GM12878 (cell line): ENCODE data around the gene JCHAIN. TPM values are rescaled to one million over a fixed set of nuclear protein-coding genes. Genes with fewer than 3 reads are reported as not detected.
"Not testable (repeated sequence)": the region's sequence is repeated elsewhere in the genome, so short reads cannot be mapped to it uniquely, and the experiment has no call there.

ENCODE experiments used
- ATAC-seq: fragments of 200-7000 bp; cut with Tn5 transposase; 3 replicates; pipeline ENCODE4 v1.9.1; 2020; ENCODE audit warnings: mild to moderate bottlenecking, moderate library complexity
- BruUV-seq: library from RNA; stranded (reverse); fragments of 400-500 nt; replicated peaks from 2 replicates; lab custom pipeline; 2021; lab: Mats Ljungman, UMichigan
- CTCF ChIA-PET: fragments of 300-600 bp; sonication (Branson Sonifier 250); formaldehyde crosslinking; extraction: SDS; loops from one replicate; lab custom pipeline; 2021; ENCODE audit warnings: inconsistent platforms; lab: Yijun Ruan, JAX
- POLR2A ChIA-PET: fragments of 350-600 bp; formaldehyde crosslinking; extraction: SDS; loops from one replicate; lab custom pipeline; 2021; ENCODE audit warnings: inconsistent platforms; lab: Charles Lee
- RAD21 ChIA-PET: fragments of 300-600 bp; sonication (Branson Sonifier 250); formaldehyde crosslinking; loops from one replicate; lab custom pipeline; 2023; ENCODE audit warnings: antibody characterized with exemption; ENCODE audit not compliant: unreplicated experiment; lab: Charles Lee
- SMC1A ChIA-PET: fragments of 300-600 bp; sonication (Branson Sonifier 250); formaldehyde crosslinking; loops from one replicate; lab custom pipeline; 2023; ENCODE audit not compliant: unreplicated experiment, uncharacterized antibody; lab: Charles Lee
- DNase-seq: peaks from one replicate; pipeline ENCODE4 v3.0.0-alpha.2; 2011; ENCODE audit warnings: low read depth, low spot score
- FAIRE-seq: peaks from 3 replicates; lab custom pipeline; 2011; peaks lifted over from hg19 to GRCh38; lab: Jason Lieb, UNC
- H2AFZ ChIP-seq: 2 replicates; pipeline ENCODE4 v1.6.0; 2011; ENCODE audit warnings: low read depth, low read length, control low read depth; ENCODE audit not compliant: control insufficient read depth
- H3K27ac ChIP-seq: 2 replicates; pipeline ENCODE4 v1.5.1; 2011; ENCODE audit warnings: control low read depth; ENCODE audit not compliant: control insufficient read depth, insufficient read depth
- H3K27me3 ChIP-seq, 2 experiments: replicated peaks in 1 of 2; 2 replicates each; pipeline versions ENCODE4 v1.6.0 to v1.6.1; 2011; ENCODE audit warnings: low read length in 1 of 2; ENCODE audit not compliant: control insufficient read depth in 2 of 2, insufficient read depth in 2 of 2
- H3K36me3 ChIP-seq, 2 experiments: 2 replicates each; pipeline ENCODE4 v1.5.1; 2011; ENCODE audit warnings: low read length in 1 of 2; ENCODE audit not compliant: control insufficient read depth in 2 of 2, insufficient read depth in 2 of 2
- H3K4me1 ChIP-seq: 2 replicates; pipeline ENCODE4 v1.6.1; 2011; ENCODE audit warnings: mild to moderate bottlenecking, low read length, moderate library complexity, mixed read lengths; ENCODE audit not compliant: control insufficient read depth, insufficient read depth
- H3K4me2 ChIP-seq: 2 replicates; pipeline ENCODE4 v1.6.0; 2011; ENCODE audit warnings: control low read depth; ENCODE audit not compliant: control insufficient read depth, insufficient read depth
- H3K4me3 ChIP-seq: fragments of 200-600 bp; sonication (generic); 2 replicates; pipeline ENCODE4 v1.5.1; 2016
- H3K79me2 ChIP-seq: 2 replicates; pipeline ENCODE4 v1.6.0; 2011; ENCODE audit warnings: low read length; ENCODE audit not compliant: control insufficient read depth, insufficient read depth
- H3K9ac ChIP-seq: 2 replicates; pipeline ENCODE4 v1.8.0; 2011; ENCODE audit warnings: low read length, control low read depth, mixed read lengths; ENCODE audit not compliant: control insufficient read depth, insufficient read depth
- H3K9me3 ChIP-seq: replicated peaks from 3 replicates; pipeline ENCODE4 v1.5.1; 2011; ENCODE audit warnings: mild to moderate bottlenecking, low read length; ENCODE audit not compliant: control insufficient read depth, insufficient read depth
- H4K20me1 ChIP-seq: 2 replicates; pipeline ENCODE4 v1.6.0; 2011; ENCODE audit not compliant: control insufficient read depth, insufficient read depth
- ATF3 ChIP-seq: IDR thresholded peaks from 2 replicates; pipeline ENCODE4 v1.6.1; 2011; ENCODE audit warnings: low read depth, mild to moderate bottlenecking, low read length, moderate library complexity, borderline replicate concordance; ENCODE audit errors: extremely low read depth
- CBFB ChIP-seq: IDR thresholded peaks from 2 replicates; pipeline ENCODE4 v1.6.1; 2016; ENCODE audit warnings: antibody characterized with exemption, low read depth
- CTCF ChIP-seq, 3 experiments: IDR thresholded peaks in 2 of 3; conservative IDR thresholded peaks in 1 of 3; 2 replicates each; pipeline ENCODE4 v1.5.1; 2011; ENCODE audit warnings: low read depth in 3 of 3, low read length in 3 of 3, mild to moderate bottlenecking in 3 of 3, control low read depth in 2 of 3, moderate library complexity in 2 of 3, inconsistent platforms in 1 of 3, mixed read lengths in 1 of 3; ENCODE audit not compliant: control insufficient read depth in 2 of 3, insufficient read depth in 1 of 3; ENCODE audit errors: extremely low read depth in 1 of 3
- RAD21 ChIP-seq: IDR thresholded peaks from 2 replicates; pipeline ENCODE4 v1.6.1; 2011; ENCODE audit warnings: mild to moderate bottlenecking, low read depth, low read length, moderate library complexity; ENCODE audit not compliant: insufficient read depth
- RUNX3 ChIP-seq: IDR thresholded peaks from 2 replicates; pipeline ENCODE4 v1.6.1; 2012; ENCODE audit warnings: low read length, inconsistent platforms
- SMAD1 ChIP-seq: fragments of 450-650 bp; IDR thresholded peaks from 2 replicates; pipeline ENCODE4 v1.6.1; 2018; ENCODE audit warnings: mild to moderate bottlenecking, low read depth; ENCODE audit not compliant: partially characterized antibody
- SMC3 ChIP-seq: IDR thresholded peaks from 2 replicates; pipeline ENCODE4 v1.6.1; 2011; ENCODE audit warnings: low read length, improper control_type of control experiment, borderline replicate concordance
- SPI1 ChIP-seq: IDR thresholded peaks from 2 replicates; pipeline ENCODE4 v1.6.1; 2011; ENCODE audit warnings: low read depth, mild to moderate bottlenecking, low read length, moderate library complexity, borderline replicate concordance; ENCODE audit not compliant: insufficient read depth
- USF2 ChIP-seq: IDR thresholded peaks from 2 replicates; pipeline ENCODE4 v1.6.1; 2011; ENCODE audit warnings: low read depth, low read length, improper control_type of control experiment, borderline replicate concordance
- WGBS: methylation state at CpG from one replicate; pipeline ENCODE4 v1.1.6; 2016; ENCODE audit warnings: low lambda C conversion rate; ENCODE audit not compliant: insufficient replicate concordance, insufficient coverage; ENCODE audit errors: missing lambda C conversion rate; 5-methylcytosine and 5-hydroxymethylcytosine counted together
- in situ Hi-C: fragments of 300-500 bp; cut with MboI; formaldehyde crosslinking; loops from 9 replicates; pipeline ENCODE4 v1.14.3; 2018; ENCODE audit warnings: mixed read lengths
- intact Hi-C: fragments of 100-400 bp; cut with micrococcal nuclease; formaldehyde crosslinking; loops from one replicate; pipeline ENCODE4 v1.14.2; 2022; ENCODE audit not compliant: unreplicated experiment
- polyA plus RNA-seq, 11 experiments: library from polyadenylated mRNA; depleted of rRNA in 4 of 11; unstranded in 6 of 11; stranded (reverse) in 5 of 11; fragments of >200 nt; fragmentation: Nextera tagmentation in 4 of 11; fragmentation: Illumina TruSeq in 1 of 11; extraction: Ambion mirVana in 4 of 11; extraction: Trizol in 1 of 11; gene quantifications; 1 replicate in 1 of 11; 2 replicates in 10 of 11; pipeline versions ENCODE4 v1.2.1 to v1.2.3, GENCODE V29; 2011 to 2016; ENCODE audit warnings: inconsistent platforms in 2 of 11, missing spikeins in 2 of 11, low read depth in 1 of 11
- total RNA-seq, 4 experiments: library from RNA; depleted of rRNA in 3 of 4; stranded (reverse); fragments of >200 nt in 3 of 4; fragmentation: Illumina TruSeq in 1 of 4; extraction: Trizol in 1 of 4; gene quantifications; 2 replicates each; pipeline versions ENCODE4 v1.2.1 to v1.2.3, GENCODE V29; 2013 to 2021

JCHAIN gene
- total and polyA plus RNA-seq, 10 of the 15 experiments (the other 5 are each of a cell fraction or from before 2014, with no cell fraction given) = 188 to 1,045 (median 486) TPM

GRCh38 chr4:70651864-70652506, 14.3 kb downstream of the JCHAIN start:
- FAIRE-seq = peak; percentile 81
- peak; percentile 68 for ATAC-seq
- no peaks in the 10 kb centered on the region for H3K9me3 ChIP-seq
- H3K79me2 ChIP-seq = no peaks in the 10 kb centered on the region
- 0 out of 4 replicates have a peak, but pooled peaks cover 0 to 3% of the 10 kb centered on the region in 2 experiments for H3K36me3 ChIP-seq
- no peak for TF ChIP-seq ATF3
- peak; percentile 72 for TF ChIP-seq RAD21
- TF ChIP-seq CBFB = no peak
- TF ChIP-seq SPI1 = no peak
- peak; percentile 55; the same call in 1 of the 2 replicates for TF ChIP-seq SMC3
- TF ChIP-seq RUNX3 = no peak
- TF ChIP-seq USF2 = no peak
- peak; percentile 20 to 60 (median 52); a peak in 4 of 6 replicates for TF ChIP-seq CTCF (IDR thresholded peaks at IDR 0.05 in 2 of 3, conservative IDR thresholded peaks at IDR 0.05 in 1 of 3; ENCODE audit: control insufficient read depth in 2 of 3, extremely low read depth in 1 of 3, insufficient read depth in 1 of 3, low read depth in 3 of 3, low read length in 3 of 3)
- TF ChIP-seq SMAD1 = no peak
- TF ChIP-seq, all 136 proteins: peak for 3
- CTCF ChIA-PET = interaction anchor here (0.5 to 2.9 kb wide), 51 partner anchors 9 to 1060 kb away, joined by 3 to 22 read pairs (median 4); partner anchors contain the start of genes DCK, JCHAIN and MOB1B
- no TSS peak for BruUV-seq
- H3K4me1 ChIP-seq = no peaks in the 10 kb centered on the region
- no peak overlapping the region for H3K4me2 ChIP-seq
- H3K27ac ChIP-seq = no peak overlapping the region
- in situ Hi-C loops = no loop called here
- no peak overlapping the region for H3K9ac ChIP-seq
- 25% methylated on average over 4 of the region's 4 CpGs for WGBS
- no peak overlapping the region for H2AFZ ChIP-seq
- intact Hi-C loops = loop anchor here (1.0 to 10.0 kb wide), 5 partner anchors 36 to 613 kb away; partner anchors contain the start of genes GRSF1 and UTP3
- RAD21 ChIA-PET = interaction anchor here (0.6 to 2.7 kb wide), 22 partner anchors 9 to 576 kb away, joined by 3 to 11 read pairs (median 4); partner anchors contain the start of genes DCK, MOB1B and UTP3
- H4K20me1 ChIP-seq = no peaks in the 10 kb centered on the region
- SMC1A ChIA-PET = interaction anchor here (0.5 to 2.5 kb wide), 21 partner anchors 13 to 574 kb away, joined by 3 to 18 read pairs (median 4); no protein-coding TSS in a partner anchor
- no peak for DNase-seq
- no peak overlapping the region for H3K4me3 ChIP-seq
- no peaks in the 10 kb centered on the region for H3K27me3 ChIP-seq
- POLR2A ChIA-PET = no interaction called here

- ChIA-PET CTCF (interaction anchor here (1.3 to 2.9 kb wide), 6 partner anchors 9 to 86 kb away, joined by 4 to 22 read pairs (median 10); partner anchors contain the start of gene UTP3), RAD21 (interaction anchor here (2.7 kb wide), 1 partner anchor 360 kb away, joined by 11 read pairs; no protein-coding TSS in a partner anchor), SMC1A (interaction anchor here (1.0 to 2.5 kb wide), 4 partner anchors 13 to 177 kb away, joined by 3 to 11 read pairs (median 6); no protein-coding TSS in a partner anchor)
- 62% methylated on average over 4 of the region's 4 CpGs for WGBS
- H3K9ac ChIP-seq, H3K9me3 ChIP-seq, H3K4me3 ChIP-seq, H3K27ac ChIP-seq, H3K36me3 ChIP-seq, H3K4me2 ChIP-seq, BruUV-seq, H2AFZ ChIP-seq, DNase-seq, H4K20me1 ChIP-seq, ATAC-seq, H3K4me1 ChIP-seq, H3K79me2 ChIP-seq, POLR2A ChIA-PET, FAIRE-seq, in situ Hi-C loops, H3K27me3 ChIP-seq: not testable (repeated sequence)
- intact Hi-C loops = loop anchor here (5.0 to 10.0 kb wide), 4 partner anchors 87 to 614 kb away; partner anchors contain the start of gene GRSF1
Measured at GRCh38 chr4:70650741-70651140, 15.6 kb downstream of the JCHAIN start.
